Epithelial cell of proximal tubule (primary cell): ENCODE results near the gene AKAP6. TPM values are rescaled to one million over a fixed set of nuclear protein-coding genes. Genes with fewer than 3 reads are reported as not detected.
"Not testable (repeated sequence)": the region's sequence is repeated elsewhere in the genome, so short reads cannot be mapped to it uniquely, and the experiment has no call there.

Experiments used
- DNase-seq: peaks from one replicate; pipeline ENCODE4 v3.0.0-alpha.2; 2011; ENCODE audit warnings: low read depth
- H3K4me3 ChIP-seq: 2 replicates; pipeline ENCODE4 v1.5.1; 2011; ENCODE audit warnings: low read depth, mild to moderate bottlenecking, low read length
- CTCF ChIP-seq: conservative IDR thresholded peaks from 2 replicates; pipeline ENCODE4 v1.5.1; 2012; ENCODE audit warnings: low read depth, mild to moderate bottlenecking, low read length
- total RNA-seq: library from RNA; depleted of rRNA; stranded (reverse); fragments of >200 nt; gene quantifications from 2 replicates; pipeline ENCODE4 v1.2.3, GENCODE V29; 2015

AKAP6 gene
- total RNA-seq, 1 donor from 2014 or later: 4.6 TPM

GRCh38 chr14:32774214-32774613 lies 445.1 kb downstream of the AKAP6 start:
- H3K4me3 ChIP-seq: no peak overlapping the region
- no peak for TF ChIP-seq CTCF
- no peak for DNase-seq

- no peak for TF ChIP-seq CTCF
- no peak for DNase-seq
- no peak overlapping the region for H3K4me3 ChIP-seq
These were observed 450.7 kb downstream of the AKAP6 start for GRCh38 chr14:32779840-32780239.

DNA sequence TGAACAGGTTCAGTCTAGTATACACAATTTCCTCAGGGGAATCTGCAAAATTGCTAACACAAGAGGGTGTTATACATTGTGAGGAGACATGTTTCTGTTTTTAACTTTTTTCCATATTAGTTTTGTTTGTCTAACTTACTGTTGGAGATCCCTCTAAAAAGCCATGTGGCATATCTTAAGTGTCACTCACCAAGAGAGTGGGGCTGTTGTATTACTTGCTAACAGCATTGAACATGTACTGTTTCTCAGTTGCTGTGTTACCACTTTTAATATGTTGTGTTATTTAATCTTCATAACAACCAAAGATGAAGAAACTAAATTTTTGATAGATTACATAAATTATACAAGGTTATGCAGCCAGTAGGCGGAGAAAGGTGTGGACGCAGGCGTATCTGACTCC lies 455.3 kb downstream of the AKAP6 start:
- H3K4me3 ChIP-seq: no peak overlapping the region
- no peak for TF ChIP-seq CTCF
- DNase-seq: no peak

DNA sequence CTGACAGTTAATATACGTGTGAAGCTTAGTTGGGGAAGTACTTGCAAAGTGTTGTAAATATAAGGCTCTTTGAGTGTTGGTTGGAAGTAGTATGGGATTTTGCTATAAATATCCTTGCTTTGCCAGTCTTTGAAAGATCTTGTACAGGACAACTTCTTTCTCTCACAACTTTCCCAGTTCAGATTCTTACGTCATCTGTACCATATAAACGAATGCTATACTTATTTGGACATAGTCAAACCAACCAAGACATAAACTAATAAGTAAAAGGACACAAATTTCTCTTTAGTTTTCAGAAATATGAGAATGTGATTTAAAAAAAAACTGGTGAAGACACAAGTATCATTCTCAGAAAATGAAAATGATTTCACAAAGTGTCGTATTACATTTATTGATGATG lies 456.5 kb downstream of the AKAP6 start:
- no peak overlapping the region for H3K4me3 ChIP-seq
- DNase-seq: no peak
- no peak for TF ChIP-seq CTCF

GRCh38 chr14:32786886-32787285 lies 457.8 kb downstream of the AKAP6 start:
- TF ChIP-seq CTCF: no peak
- no peak overlapping the region for H3K4me3 ChIP-seq
- no peak for DNase-seq

DNA sequence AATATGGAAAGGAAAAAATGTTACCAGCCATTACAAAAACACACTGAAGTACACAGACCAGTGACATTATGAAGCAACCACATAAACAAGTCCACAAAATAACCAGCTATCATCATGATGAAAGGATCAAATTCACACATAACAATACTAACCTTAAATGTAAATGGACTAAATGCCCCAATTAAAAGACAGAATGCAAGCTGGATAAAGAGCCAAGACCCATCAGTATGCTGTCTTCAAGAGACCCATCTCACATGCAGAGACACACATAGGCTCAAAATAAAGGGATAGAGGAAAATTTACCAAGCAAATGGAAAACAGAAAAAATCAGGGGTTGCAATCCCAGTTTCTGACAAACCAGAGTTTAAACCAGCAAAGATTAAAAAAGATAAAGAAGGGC lies 463.9 kb downstream of the AKAP6 start:
- not testable (repeated sequence) for H3K4me3 ChIP-seq, DNase-seq

DNA sequence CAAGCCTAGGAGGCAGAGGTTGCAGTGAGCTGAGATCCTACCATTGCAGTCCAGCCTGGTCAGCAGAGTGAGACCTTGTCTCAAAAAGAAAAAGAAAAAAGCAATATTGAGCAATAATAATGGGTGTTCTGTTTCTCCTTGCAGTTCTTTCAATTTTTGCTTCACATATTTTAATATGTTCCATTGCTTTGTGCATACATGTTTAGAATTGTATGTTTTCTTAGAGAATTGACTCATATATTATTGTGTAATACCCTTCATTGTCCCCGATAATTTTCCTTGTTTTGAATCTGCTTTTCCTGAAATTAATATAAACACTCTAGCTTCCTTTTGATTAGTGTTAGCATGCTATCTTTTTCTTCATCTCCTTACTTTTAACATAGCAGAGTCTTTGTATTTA lies 471.2 kb downstream of the AKAP6 start:
- no peak for DNase-seq
- H3K4me3 ChIP-seq: no peak overlapping the region
- no peak for TF ChIP-seq CTCF

GRCh38 chr14:32802295-32802694 lies 473.2 kb downstream of the AKAP6 start:
- TF ChIP-seq CTCF: no peak

More at GRCh38 chr14:32802295-32802694, 473.2 kb downstream of the AKAP6 start:
- no peak overlapping the region for H3K4me3 ChIP-seq
- no peak for DNase-seq
